ENCODE results near the gene GIT1.

GRCh38 chr17:29568331-29569244, 20.9 kb downstream of the GIT1 start, which contains the start of gene TP53I13:
- TF ChIP-seq POLR2A (IDR thresholded peaks at IDR 0.05) (peak; percentile 80), CTCF (IDR thresholded peaks at IDR 0.05) (no peak), EP300 (IDR thresholded peaks at IDR 0.05; ENCODE audit: low read depth) (no peak)

All from transverse colon (tissue), 3 donors.